Medulla oblongata (tissue), 1 donor: ENCODE data around the gene R3HDML.

ENCODE experiments used
- DNase-seq: peaks from one replicate; pipeline ENCODE4 v3.0.0-alpha.2; 2015; ENCODE audit errors: extremely low spot score

Gene R3HDML

DNA sequence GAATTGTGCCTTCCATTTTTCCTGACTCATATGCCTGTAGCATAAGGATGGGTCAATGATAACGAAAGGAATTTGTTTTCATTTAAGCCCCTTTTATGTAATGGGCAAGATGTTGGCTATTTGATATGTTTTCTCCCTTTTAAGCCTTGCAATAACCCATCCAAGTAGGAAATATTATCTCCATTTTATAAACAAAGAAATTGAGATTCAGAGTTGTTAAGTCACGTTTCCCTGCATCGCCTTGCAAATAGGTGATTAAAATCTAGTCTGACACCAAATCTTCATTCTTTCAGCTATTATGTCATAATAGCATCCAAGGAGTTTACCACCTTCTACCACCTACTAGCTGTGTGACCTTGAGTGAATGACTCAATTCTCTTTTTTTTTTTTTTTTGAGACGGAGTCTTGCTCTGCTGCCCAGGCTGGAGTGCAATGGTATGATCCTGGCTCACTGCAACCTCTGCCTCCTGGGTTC lies 25.7 kb downstream of the R3HDML start:
- no peak for DNase-seq

DNA sequence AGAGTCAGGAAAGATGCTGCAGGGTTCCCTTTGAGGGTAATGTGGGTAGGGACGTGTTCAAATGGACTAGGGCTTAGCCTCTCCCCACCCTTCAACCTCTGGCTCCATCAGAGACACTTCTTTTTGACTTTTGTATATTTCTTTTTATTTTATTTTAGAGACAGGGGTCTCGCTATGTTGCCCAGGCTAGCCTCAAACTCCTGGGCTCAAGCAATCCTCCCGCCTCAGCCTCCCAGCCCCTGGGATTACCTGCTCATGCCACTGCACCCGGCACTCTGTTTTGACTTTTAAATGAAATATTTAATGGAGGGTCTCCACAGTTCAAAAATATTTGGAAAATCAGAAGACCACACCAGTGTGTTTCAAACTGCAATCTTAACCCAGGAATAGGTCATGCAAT lies 27.2 kb downstream of the R3HDML start:
- DNase-seq = no peak

DNA sequence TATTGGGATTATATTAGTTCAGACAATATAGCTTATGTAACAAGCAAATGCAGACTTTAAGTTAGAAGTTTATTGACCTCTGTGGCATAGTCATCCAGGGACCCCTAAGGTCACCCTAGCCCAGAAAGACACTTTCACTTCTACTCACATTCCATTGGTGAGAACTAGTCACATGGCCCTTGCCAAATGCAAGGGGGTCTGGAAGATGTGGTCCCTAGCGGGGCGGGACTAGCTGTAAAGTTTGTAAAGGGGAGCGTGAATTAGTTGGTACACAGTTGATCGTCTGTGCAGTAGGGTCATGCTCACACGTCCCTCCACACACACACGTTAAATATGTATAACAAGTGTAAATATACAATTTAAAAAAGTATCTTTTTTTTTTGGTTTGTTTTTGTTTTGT lies 27.9 kb downstream of the R3HDML start:
- DNase-seq = no peak

DNA sequence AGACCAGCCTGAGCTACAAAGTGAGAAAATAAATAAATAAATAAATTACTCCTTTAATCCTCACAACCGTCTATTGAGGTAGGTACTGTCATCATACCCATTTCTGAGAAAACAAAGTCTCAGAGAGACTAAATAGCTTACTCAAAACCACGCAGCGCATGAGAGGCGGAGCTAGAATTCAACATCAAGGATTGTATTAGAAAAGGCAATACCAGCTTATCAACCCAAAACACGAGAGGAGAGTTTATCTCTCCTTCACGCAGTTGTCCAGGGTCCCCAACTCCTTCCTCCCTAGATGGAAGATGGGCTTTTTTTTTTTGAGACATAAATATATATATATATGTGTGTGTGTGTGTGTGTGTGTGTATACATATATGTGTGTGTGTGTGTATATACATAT lies 30.9 kb downstream of the R3HDML start:
- DNase-seq = no peak

DNA sequence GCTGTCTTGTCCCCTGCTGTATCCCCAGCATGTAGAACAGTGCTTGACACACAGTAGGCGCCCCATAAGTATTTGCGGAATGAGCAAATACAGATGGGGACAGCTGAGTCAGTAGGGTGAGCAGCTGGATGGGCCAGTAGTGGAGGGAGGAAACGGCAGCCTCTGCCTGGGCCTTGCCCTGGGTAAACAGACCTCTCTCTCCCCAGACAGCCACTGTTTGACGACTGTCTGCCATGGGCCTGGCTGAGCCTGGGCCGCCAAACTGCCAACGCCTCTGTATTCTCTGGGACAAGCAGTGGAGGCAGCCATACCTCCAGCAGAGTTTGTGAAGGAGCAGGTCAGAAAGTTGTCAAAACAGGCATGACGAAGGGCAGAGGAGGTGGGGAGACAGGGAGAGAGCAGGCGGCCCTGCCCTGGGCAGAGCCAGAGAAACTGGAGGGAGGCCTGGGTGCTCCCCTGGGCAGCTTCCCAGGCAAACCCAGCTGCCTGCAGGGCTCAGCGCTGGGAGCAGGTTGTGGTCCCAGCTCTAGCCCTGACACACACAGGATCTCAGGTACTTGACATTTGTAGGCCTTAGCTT lies 33.9 kb downstream of the R3HDML start:
- DNase-seq = no peak

GRCh38 chr20:44382641-44383040 lies 45.8 kb downstream of the R3HDML start:
- DNase-seq = no peak

DNA sequence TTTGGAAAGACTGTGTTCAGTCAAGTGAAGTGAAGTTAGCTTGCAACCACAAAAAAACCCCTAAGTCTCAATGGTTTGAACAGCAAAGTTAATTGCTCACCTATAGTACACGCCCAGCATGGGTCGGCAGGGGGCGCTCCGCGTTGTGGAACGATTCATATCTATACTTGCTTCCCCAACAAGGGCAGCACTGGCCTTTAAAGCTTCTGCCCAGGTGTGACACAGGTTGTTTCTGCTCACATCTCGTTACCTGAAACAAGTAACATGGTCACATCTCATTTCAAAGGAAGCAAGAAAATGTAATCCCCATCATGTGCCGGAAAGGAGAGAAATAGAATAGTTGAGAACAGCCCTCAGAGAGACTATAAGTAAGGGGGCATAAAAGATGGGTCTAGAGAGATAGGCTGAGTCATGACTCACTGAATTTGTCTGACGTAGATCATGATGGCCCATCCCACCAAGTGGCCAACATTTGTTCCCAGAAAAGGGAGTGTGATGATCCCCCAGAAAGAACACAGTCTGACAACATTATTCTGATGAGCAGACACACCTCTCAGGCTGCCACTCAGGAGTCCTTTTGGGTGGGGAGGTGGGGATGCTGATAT lies 47.7 kb downstream of the R3HDML start:
- peak; percentile 62 for DNase-seq

DNA sequence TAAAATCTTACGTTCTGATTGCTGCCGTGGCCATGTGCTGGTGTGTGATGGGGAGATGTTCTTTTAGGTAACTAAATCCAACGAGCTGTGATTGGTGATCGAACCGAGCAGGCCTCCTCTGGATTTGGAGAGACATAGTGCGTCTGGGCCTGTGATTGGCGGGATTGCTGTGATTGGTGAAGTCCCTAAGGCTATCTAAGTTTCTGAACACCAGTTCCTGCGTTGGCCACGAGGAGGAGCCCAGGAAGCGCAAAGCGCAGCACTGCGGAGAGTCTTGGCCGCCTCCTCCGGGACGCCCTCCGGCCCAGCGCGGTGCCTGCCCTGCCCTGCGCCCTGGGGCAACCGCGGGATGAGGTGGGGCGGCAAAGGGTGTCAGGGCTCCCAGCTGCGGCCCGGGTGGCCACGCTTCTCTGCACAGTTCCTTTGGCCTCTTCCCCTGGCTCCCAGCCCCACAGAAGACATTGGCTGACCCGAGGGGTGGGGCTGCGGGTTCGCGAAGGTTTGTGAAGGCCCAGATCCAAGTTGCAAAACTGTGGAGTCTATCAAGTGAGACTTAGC lies 51.7 kb downstream of the R3HDML start:
- peak; percentile 13 for DNase-seq

GRCh38 chr20:44389871-44390270 lies 53.0 kb downstream of the R3HDML start:
- no peak for DNase-seq

DNA sequence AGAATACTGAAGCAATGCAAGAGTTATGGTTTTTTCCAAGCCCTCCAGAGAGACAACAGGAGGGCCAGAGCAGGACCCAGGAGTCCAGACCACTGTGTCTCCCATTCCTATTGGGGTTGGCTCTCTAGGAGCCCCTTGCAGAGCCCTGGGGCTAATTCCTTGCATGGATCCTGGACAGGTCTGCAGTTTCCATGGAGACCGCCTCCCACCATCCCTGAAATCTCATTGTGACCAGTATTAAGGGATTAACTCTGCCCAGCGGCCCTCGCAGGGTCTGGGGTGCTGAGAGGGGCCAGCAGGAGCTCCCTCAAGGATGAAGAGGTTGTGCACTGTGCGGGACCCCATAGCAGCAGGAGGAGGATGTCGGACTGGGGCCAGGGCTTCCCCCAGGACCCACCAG lies 53.4 kb downstream of the R3HDML start:
- DNase-seq = no peak

DNA sequence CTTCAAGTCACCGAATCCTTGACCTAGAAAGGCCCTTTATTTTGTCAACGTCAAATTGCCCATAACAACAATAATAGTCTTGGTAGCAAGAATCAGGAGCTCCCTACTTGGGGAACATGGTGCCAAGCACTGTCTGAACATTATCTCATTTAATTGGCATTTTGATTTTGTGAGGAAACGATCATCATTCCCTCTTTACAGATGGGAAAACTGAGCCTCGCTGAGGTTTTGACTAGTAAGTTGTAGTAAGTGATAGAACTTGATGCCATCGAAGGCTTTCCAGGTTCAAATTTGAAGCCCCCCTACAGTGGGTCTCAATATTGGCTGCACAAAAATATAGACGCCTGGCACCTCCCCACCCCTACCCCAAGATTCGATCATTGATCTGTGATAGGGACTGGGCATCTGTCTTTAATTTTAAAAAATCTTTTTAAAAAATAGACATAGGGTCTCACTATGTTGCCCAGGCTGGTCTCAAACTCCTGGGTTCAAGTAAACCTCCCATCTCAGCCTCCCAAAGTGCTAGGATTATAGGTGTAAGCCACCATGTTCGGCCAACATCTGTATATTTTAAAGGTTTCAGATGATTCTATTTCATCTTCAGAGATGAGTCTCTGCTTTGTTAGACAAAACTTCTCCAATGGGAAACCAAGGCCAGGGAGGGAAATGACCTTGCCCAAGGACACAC lies 55.4 kb downstream of the R3HDML start:
- DNase-seq = no peak

- no peak for DNase-seq
These were observed 56.1 kb downstream of the R3HDML start for GRCh38 chr20:44392776-44393607.

DNA sequence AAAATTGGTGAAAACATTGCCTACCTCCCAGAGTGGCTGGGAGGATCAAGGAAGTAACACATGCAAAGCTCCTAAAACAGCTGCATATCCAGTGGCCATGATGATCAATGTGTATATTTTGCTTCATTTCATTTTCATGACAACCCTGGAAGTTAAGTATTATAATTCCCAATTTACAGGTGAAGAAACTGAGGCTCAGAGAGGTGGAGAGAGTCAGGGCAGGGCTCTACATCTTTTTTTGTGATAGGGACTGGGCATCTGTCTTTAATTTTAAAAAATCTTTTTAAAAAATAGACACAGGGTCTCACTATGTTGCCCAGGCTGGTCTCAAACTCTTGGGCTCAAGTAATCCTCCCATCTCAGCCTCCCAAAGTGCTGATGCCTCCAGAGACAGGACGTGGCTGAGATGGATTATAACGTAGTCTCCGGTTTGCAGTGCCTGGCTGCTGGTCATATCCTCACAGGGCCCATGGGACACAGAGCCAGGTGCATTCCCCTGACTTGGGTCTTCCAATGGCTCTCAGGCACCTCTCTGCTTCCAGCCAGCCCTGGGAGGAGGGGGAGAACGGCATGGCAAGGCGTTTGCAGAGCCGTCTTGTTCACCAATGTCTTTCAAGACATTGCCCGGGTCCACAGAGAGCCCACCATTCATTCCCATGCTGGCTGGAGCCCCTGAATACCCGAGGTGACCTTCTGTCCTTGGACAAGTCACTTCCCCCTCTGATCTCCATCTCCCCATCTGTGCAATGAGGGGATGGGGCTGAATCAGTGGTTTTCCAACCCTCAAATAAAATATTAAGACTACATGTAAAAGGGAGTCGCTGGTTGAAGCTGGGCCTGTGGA lies 57.0 kb downstream of the R3HDML start:
- DNase-seq = no peak

DNA sequence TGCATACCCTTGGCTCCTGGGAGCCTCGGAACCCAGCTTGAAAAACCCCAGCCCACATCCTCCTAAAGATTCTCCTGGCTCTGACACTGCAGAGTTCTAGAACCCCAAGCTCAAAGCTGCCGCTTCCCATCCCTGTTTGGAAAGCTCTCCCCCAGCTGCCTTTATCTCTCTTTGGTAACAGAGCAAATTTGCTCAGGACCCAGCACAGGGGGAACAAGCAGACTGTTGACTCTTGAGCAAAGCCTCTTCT lies 57.5 kb downstream of the R3HDML start:
- no peak for DNase-seq

GRCh38 chr20:44394702-44395460 lies 58.0 kb downstream of the R3HDML start:
- DNase-seq = no peak

GRCh38 chr20:44395461-44396340 lies 58.9 kb downstream of the R3HDML start:
- no peak for DNase-seq

GRCh38 chr20:44396369-44397130 lies 59.7 kb downstream of the R3HDML start:
- no peak for DNase-seq

GRCh38 chr20:44398335-44398734 lies 61.5 kb downstream of the R3HDML start:
- DNase-seq = no peak

GRCh38 chr20:44399446-44399845 lies 62.6 kb downstream of the R3HDML start:
- DNase-seq = no peak
